GM10266 (cell line): Measurements from ENCODE around the gene TICRR.

Source experiments
- DNase-seq: peaks from one replicate; pipeline ENCODE4 v3.0.0; 2012; ENCODE audit errors: extremely low spot score
- TF ChIP-seq, protein P1 (sequence below): IDR thresholded peaks from 2 replicates; pipeline ENCODE4 v1.5.1; 2012; ENCODE audit warnings: mild to moderate bottlenecking, low read depth; ENCODE audit not compliant: control insufficient read depth, insufficient read depth; ENCODE audit errors: missing control alignments

Gene TICRR

GRCh38 chr15:89615135-89615534 lies 39.9 kb downstream of the TICRR start:
- TF ChIP-seq, protein P1, sequence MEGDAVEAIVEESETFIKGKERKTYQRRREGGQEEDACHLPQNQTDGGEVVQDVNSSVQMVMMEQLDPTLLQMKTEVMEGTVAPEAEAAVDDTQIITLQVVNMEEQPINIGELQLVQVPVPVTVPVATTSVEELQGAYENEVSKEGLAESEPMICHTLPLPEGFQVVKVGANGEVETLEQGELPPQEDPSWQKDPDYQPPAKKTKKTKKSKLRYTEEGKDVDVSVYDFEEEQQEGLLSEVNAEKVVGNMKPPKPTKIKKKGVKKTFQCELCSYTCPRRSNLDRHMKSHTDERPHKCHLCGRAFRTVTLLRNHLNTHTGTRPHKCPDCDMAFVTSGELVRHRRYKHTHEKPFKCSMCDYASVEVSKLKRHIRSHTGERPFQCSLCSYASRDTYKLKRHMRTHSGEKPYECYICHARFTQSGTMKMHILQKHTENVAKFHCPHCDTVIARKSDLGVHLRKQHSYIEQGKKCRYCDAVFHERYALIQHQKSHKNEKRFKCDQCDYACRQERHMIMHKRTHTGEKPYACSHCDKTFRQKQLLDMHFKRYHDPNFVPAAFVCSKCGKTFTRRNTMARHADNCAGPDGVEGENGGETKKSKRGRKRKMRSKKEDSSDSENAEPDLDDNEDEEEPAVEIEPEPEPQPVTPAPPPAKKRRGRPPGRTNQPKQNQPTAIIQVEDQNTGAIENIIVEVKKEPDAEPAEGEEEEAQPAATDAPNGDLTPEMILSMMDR = no peak
- no peak for DNase-seq

DNA sequence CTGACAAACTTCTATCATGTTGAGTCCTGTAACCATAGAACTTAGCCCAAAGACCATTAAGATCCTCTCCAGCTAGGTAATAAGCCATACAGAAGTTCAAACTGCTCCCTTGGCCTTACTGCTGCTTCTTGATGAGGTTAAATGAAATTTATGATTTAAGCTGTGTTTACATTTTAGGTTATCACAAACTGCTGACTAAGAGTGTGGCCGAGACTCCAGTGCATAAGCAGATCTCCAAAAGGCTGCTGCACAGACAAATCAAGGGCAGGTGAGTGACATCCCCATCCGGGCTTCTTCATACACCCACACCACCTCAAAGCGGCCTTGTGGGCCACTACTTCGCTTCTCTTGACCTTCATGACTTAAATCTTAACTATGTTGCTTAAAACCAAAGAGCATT lies 41.0 kb downstream of the TICRR start:
- no peak for DNase-seq
- TF ChIP-seq, protein P1 = no peak

DNA sequence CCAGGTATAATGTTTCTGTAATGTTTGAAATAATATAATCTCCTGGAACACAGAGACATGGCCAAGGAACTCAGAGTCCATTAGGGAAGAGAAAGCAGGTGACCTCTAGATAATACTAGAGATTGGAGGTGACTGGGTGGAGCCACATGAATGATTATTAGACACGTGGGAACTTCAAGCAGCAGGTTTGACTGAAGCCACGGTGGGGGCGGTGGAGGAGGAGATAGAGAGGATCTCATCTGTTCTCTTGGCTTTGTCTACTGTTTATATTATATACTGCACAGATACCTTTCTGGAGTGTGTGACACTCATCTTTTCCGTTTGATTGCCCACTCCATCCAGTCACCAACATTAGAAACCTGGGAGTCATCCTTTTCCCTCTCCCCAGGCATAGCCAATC lies 46.3 kb downstream of the TICRR start:
- TF ChIP-seq, protein P1 = no peak
- DNase-seq = no peak

GRCh38 chr15:89623165-89623564 lies 47.9 kb downstream of the TICRR start:
- TF ChIP-seq, protein P1 = no peak

GRCh38 chr15:89625716-89626115 lies 50.4 kb downstream of the TICRR start:
- no peak for DNase-seq
- TF ChIP-seq, protein P1 = no peak

More at GRCh38 chr15:89623165-89623564, 47.9 kb downstream of the TICRR start:
- DNase-seq = no peak

DNA sequence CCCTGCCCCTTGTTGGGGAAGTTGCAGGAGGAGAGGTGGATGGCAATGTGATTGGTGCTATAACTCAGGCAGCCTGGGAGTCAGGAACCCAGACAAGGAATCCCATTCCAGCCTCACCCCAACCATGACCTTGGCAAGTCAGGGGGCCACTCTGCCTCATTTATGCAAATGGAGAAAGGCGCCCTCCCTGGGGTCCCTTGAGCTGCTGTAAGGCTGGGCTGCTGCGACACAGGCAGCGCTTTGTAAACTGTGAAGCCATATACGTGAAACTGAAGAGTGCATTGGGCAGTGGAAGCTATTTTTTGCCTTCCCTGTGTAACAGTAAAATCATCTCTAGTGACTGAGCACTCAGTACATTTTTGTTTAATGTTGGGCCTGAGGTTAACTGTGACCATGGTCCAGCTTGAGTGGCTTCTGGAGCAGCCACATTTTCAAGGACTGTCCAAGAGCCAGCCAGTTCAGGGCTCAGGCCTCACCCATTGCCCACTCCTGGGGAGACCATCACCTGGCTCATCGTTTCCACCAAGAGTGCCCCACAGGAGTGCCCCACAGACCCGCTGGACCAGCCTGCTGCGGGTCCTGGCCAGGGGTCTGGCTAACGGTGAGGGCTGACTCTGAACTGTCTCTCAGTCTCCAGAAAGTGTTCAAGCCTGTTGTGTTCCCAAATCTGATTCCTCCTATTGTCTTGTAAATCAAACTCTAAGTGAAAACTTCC lies 52.1 kb downstream of the TICRR start:
- peak; percentile 15 for DNase-seq
- TF ChIP-seq, protein P1 = no peak

DNA sequence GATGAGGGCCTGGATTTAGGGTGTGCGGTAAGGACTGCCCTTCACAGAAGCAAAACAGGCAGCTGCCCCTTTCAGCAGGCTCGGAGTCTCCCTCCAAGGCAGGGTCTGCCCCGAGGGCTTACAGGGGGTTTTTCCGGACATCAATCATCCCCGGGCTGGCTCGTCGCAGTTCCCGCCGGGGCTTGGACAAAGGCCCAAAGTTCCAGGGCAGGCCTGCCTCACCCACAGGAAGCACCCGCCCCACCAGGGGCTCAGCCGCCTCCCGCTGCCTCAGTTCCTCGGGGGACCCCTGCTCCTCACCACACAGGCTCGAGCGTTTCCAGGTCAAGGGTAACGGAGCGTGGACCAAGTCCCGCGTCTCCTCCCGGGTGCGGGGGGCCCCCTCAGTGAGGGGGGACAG lies 53.0 kb downstream of the TICRR start:
- TF ChIP-seq, protein P1 = no peak
- no peak for DNase-seq
